Measurements from ENCODE around the gene POU1F1.

The POU1F1 gene, protein sequence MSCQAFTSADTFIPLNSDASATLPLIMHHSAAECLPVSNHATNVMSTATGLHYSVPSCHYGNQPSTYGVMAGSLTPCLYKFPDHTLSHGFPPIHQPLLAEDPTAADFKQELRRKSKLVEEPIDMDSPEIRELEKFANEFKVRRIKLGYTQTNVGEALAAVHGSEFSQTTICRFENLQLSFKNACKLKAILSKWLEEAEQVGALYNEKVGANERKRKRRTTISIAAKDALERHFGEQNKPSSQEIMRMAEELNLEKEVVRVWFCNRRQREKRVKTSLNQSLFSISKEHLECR

DNA sequence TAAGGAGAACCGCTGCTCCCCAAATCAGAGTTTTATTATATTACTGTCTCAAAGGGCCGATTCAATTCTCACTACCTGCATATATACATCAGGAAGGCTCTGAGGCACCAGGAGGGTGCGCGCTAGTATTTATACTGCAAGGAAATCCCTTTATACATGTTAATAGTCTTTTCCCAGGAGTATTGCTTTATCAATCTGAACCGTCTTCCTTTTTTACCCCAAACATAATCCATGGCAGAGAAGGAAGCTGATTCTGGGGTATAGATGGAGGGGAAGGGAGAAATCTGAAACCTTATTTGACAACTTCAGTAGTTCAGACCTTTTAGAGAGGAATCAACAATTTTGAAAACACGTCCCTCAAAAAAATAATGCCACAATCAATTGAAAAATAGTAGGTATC lies at the start of gene POU1F1:
TSS of gene POU1F1 (minus strand) at position 101 of the 400 bp plus-strand sequence. CDS start 122 bp downstream, outside the sequence.
- no peak within 1 kb of the TSS for H3K4me3 ChIP-seq (ENCODE audit: severe bottlenecking)
- H3K27me3 ChIP-seq (ENCODE audit: insufficient read depth, poor library complexity, severe bottlenecking) = no peaks in the 10 kb centered on the region
- no peaks in the 10 kb centered on the region for H3K9me3 ChIP-seq (ENCODE audit: severe bottlenecking)
- no peaks in the 10 kb centered on the region for H3K4me1 ChIP-seq (ENCODE audit: insufficient read depth, poor library complexity, severe bottlenecking)
- no peaks in the 10 kb centered on the region for H3K36me3 ChIP-seq (ENCODE audit: low read depth)
- H3K27ac ChIP-seq (ENCODE audit: poor library complexity, severe bottlenecking) = no peak within 1 kb of the TSS
- no peak for ATAC-seq (ENCODE audit: low read depth)
- TF ChIP-seq, protein P1, sequence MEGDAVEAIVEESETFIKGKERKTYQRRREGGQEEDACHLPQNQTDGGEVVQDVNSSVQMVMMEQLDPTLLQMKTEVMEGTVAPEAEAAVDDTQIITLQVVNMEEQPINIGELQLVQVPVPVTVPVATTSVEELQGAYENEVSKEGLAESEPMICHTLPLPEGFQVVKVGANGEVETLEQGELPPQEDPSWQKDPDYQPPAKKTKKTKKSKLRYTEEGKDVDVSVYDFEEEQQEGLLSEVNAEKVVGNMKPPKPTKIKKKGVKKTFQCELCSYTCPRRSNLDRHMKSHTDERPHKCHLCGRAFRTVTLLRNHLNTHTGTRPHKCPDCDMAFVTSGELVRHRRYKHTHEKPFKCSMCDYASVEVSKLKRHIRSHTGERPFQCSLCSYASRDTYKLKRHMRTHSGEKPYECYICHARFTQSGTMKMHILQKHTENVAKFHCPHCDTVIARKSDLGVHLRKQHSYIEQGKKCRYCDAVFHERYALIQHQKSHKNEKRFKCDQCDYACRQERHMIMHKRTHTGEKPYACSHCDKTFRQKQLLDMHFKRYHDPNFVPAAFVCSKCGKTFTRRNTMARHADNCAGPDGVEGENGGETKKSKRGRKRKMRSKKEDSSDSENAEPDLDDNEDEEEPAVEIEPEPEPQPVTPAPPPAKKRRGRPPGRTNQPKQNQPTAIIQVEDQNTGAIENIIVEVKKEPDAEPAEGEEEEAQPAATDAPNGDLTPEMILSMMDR (IDR thresholded peaks at IDR 0.05; ENCODE audit: poor library complexity, severe bottlenecking) = no peak
- no peak for DNase-seq (ENCODE audit: low spot score)

DNA sequence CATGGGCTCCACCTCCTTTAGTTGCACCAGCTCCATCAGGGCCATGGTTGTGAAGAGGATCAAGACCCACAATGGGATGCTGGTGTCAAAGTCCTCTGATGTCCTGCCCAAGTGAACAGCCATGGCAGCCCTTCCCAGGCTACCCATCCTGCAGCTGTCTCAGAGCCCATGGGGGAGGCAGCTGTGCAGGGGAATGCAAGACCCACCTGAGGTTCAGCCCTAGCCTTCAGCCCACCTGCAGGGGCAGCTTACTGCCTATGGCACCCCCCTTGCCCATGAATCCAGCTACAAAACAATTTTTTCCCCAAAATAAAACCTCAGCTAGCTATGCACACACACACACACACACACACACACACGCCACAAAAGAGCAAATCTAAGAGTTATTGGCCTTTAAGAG lies 48.2 kb upstream of the POU1F1 start:
- DNase-seq (ENCODE audit: low spot score) = no peak
- Histone ChIP-seq H3K4me3 (ENCODE audit: severe bottlenecking) (no peak overlapping the region), H3K4me1 (ENCODE audit: insufficient read depth, poor library complexity, severe bottlenecking) (no peaks in the 10 kb centered on the region), H3K9me3 (ENCODE audit: severe bottlenecking) (peaks cover 3% of the 10 kb centered on the region), H3K27ac (ENCODE audit: poor library complexity, severe bottlenecking) (no peak overlapping the region), H3K36me3 (ENCODE audit: low read depth) (no peaks in the 10 kb centered on the region), H3K27me3 (ENCODE audit: insufficient read depth, poor library complexity, severe bottlenecking) (no peaks in the 10 kb centered on the region)
- TF ChIP-seq, protein P1 (IDR thresholded peaks at IDR 0.05; ENCODE audit: poor library complexity, severe bottlenecking) = no peak
- ATAC-seq (ENCODE audit: low read depth) = no peak

DNA sequence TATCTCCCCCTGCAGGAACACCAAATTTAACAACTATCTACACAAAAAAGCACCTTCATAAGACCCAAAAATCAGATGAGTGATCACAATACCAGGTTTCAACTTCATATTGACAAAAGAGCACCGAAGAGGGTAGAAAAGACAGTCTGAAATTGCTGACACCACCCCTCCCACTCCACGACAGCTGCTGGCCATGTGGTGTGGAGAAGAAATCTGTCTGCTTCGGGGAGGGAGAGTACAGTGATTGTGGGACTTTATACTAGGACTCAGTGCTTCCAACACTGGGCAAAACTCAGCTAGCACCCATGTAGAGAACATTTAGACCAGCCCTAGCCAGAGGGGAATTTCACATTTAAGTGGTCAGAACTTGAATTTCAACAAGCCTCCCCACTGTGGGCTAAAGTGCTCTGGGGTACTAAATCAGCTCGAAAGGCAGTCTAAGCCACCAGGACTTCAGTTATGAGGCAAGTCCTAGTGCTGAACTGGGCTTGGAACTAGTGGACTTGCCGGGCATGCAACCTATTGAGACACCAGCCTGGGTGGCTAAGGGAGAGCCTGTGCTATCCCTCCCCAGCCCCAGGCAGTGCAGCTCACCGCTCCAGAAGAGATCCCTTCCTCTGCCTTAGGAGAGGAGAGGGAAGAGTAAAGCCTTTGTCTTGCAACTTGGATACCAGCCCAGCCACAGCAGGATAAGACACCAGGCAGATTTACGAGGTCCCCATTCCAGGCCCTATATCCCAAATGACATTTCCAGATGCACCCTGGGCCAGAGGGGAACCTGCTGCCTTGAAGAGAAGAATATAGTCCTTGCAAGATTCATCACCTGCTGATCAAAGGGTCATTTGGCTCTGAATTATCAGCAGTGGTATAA lies 44.6 kb upstream of the POU1F1 start:
- no peak overlapping the region for H3K4me3 ChIP-seq (ENCODE audit: severe bottlenecking)
- H3K27me3 ChIP-seq (ENCODE audit: insufficient read depth, poor library complexity, severe bottlenecking) = no peaks in the 10 kb centered on the region
- DNase-seq (ENCODE audit: low spot score) (no peak), ATAC-seq (ENCODE audit: low read depth) (no peak)
- peaks cover 3% of the 10 kb centered on the region for H3K9me3 ChIP-seq (ENCODE audit: severe bottlenecking)
- H3K4me1 ChIP-seq (ENCODE audit: insufficient read depth, poor library complexity, severe bottlenecking) = peaks cover 11% of the 10 kb centered on the region
- TF ChIP-seq, protein P1 (IDR thresholded peaks at IDR 0.05; ENCODE audit: poor library complexity, severe bottlenecking) = no peak
- no peaks in the 10 kb centered on the region for H3K36me3 ChIP-seq (ENCODE audit: low read depth)
- H3K27ac ChIP-seq (ENCODE audit: poor library complexity, severe bottlenecking) = no peak overlapping the region

DNA sequence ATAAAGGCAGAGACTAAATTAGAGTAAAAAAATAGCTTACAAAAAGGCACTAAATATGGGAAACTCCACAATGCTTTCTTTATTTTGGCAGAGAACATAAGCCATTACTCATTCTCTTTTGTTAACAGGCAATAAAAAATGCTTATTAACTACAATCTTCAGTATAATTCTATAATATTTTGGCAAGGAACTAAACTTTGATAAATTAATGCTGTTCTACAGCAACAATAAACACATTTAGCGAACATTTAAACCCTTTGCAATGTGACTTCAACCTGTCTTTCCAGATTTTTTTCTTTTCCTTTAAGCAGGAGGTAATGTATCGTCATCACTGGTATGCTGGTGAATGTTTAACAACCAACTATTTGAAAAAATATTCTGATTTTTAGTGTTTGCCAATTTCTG lies 42.2 kb upstream of the POU1F1 start:
- Histone ChIP-seq H3K27me3 (ENCODE audit: insufficient read depth, poor library complexity, severe bottlenecking) (no peaks in the 10 kb centered on the region), H3K4me3 (ENCODE audit: severe bottlenecking) (no peak overlapping the region), H3K36me3 (ENCODE audit: low read depth) (no peaks in the 10 kb centered on the region), H3K27ac (ENCODE audit: poor library complexity, severe bottlenecking) (peak overlapping the region; percentile 30), H3K9me3 (ENCODE audit: severe bottlenecking) (no peaks in the 10 kb centered on the region), H3K4me1 (ENCODE audit: insufficient read depth, poor library complexity, severe bottlenecking) (peaks cover 11% of the 10 kb centered on the region)
- ATAC-seq (ENCODE audit: low read depth) = peak; percentile 59
- TF ChIP-seq, protein P1 (IDR thresholded peaks at IDR 0.05; ENCODE audit: poor library complexity, severe bottlenecking) = no peak
- DNase-seq (ENCODE audit: low spot score) = no peak

Measured in RWPE2 (cell line).